ENCODE measurements around the gene GHRHR.

DNA sequence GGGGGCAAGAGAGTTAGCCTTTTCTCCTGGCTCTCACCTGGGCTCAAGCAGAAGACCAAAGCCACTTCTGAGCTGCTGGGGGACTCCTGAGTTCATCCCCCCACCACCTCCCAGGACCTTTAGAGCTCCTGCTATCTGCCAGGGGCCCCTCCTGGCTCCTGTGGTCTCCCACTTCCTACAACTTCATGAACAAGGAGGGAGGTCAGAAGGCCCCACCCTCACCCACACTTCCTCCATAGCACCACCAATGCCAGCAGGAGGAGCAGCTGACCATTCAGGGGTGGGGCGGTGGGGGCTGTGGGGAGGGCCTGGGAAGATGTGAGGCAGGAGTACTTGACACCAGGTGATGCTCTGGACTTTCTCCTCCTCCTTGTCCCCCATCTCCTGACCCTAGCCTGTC is 55.8 kb downstream of the GHRHR start:
- no peak for TF ChIP-seq POLR2A (IDR thresholded peaks at IDR 0.05; ENCODE audit: low read depth, low read length)
- TF ChIP-seq, protein P1, sequence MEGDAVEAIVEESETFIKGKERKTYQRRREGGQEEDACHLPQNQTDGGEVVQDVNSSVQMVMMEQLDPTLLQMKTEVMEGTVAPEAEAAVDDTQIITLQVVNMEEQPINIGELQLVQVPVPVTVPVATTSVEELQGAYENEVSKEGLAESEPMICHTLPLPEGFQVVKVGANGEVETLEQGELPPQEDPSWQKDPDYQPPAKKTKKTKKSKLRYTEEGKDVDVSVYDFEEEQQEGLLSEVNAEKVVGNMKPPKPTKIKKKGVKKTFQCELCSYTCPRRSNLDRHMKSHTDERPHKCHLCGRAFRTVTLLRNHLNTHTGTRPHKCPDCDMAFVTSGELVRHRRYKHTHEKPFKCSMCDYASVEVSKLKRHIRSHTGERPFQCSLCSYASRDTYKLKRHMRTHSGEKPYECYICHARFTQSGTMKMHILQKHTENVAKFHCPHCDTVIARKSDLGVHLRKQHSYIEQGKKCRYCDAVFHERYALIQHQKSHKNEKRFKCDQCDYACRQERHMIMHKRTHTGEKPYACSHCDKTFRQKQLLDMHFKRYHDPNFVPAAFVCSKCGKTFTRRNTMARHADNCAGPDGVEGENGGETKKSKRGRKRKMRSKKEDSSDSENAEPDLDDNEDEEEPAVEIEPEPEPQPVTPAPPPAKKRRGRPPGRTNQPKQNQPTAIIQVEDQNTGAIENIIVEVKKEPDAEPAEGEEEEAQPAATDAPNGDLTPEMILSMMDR (conservative IDR thresholded peaks at IDR 0.05; ENCODE audit: low read depth, low read length), result no peak
- TF ChIP-seq, protein P2, sequence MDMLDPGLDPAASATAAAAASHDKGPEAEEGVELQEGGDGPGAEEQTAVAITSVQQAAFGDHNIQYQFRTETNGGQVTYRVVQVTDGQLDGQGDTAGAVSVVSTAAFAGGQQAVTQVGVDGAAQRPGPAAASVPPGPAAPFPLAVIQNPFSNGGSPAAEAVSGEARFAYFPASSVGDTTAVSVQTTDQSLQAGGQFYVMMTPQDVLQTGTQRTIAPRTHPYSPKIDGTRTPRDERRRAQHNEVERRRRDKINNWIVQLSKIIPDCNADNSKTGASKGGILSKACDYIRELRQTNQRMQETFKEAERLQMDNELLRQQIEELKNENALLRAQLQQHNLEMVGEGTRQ (IDR thresholded peaks at IDR 0.05; ENCODE audit: low read depth, low read length), result no peak
- no peak for TF ChIP-seq CEBPB (IDR thresholded peaks at IDR 0.05; ENCODE audit: low read depth, low read length)
